Urinary bladder (tissue), 4 donors: Measurements from ENCODE around the gene CPSF4L. TPM values are rescaled to one million over a fixed set of nuclear protein-coding genes. Genes with fewer than 3 reads are reported as not detected.

ENCODE experiments used
- DNase-seq: peaks from one replicate; pipeline ENCODE4 v3.0.0-alpha.2; 2015; ENCODE audit errors: extremely low spot score
- H3K27ac ChIP-seq: one replicate; pipeline ENCODE4 v1.5.1; 2013; ENCODE audit warnings: low read depth, mild to moderate bottlenecking, moderate library complexity
- H3K36me3 ChIP-seq: one replicate; pipeline ENCODE4 v1.6.1; 2013; ENCODE audit warnings: mild to moderate bottlenecking, moderate library complexity; ENCODE audit not compliant: insufficient read depth
- H3K4me1 ChIP-seq: one replicate; pipeline ENCODE4 v1.6.1; 2013; ENCODE audit warnings: mild to moderate bottlenecking, moderate library complexity; ENCODE audit not compliant: insufficient read depth
- H3K4me3 ChIP-seq: one replicate; pipeline ENCODE4 v1.5.1; 2013; ENCODE audit warnings: low read depth, low read length
- WGBS: extraction: QIAGEN DNeasy Blood & Tissue Kit; methylation state at CpG from one replicate; pipeline ENCODE4 v1.1.7; 2013; 5-methylcytosine and 5-hydroxymethylcytosine counted together
- polyA plus RNA-seq: library from polyadenylated mRNA; stranded (reverse); fragments of 200-250 nt; gene quantifications from one replicate; pipeline ENCODE4 v1.2.3, GENCODE V29; 2013
- total RNA-seq: library from RNA; depleted of rRNA; stranded (reverse); fragments of >200 nt; gene quantifications from one replicate; pipeline ENCODE4 v1.2.3, GENCODE V29; 2014
- donor health status: healthy with polysubstance abuse.
- donor health status: healthy.

Gene CPSF4L
- total and polyA plus RNA-seq, 2 donors = 0.42 TPM; not detected in 1

DNA sequence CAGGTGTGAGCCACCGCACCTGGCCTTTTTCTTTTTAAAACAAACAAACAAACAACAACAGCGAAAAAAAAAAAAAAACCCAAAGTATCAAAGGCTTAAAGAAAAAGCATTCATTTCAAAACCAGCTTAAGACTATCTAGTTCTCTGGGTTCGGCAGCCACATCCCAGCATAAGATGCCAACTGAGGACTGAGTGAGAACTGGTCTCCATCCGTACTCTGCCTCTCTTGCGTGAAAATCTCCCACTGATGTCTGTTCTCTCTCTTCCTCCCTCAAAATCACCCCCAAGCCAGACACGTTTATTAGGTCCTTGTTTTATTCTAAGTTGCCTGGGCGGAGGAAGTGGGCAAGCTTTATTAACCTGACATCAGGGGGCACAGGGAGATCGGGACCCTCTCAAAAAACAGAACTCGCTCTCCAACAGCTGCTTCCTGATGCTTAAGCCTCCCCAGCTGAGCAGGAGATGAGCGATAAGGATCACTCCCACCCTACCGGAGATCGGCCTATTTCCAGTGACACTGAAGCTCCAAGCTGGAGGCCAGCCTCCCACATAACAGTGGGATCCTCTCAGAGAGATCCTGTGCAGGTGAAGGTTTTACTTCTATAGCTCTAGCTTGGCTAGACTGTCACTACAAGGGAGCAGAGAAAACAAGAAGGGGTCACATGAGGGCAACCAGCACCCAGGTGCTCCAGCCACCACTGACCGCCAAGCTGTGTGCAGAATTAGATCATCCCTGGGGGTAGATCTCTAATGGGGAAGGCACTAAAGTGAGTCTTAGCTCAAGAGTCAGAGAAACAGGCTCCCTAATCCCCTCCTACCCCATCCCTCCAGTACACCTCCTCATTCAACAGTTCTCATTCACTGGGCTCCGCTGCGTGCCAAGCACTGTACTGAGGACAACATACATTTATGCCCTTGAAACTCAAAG lies 36.5 kb upstream of the CPSF4L start:
- H3K27ac ChIP-seq = no peak overlapping the region
- DNase-seq = no peak
- no peak overlapping the region for H3K4me3 ChIP-seq
- 63% methylated on average over 15 of the region's 15 CpGs for WGBS
- H3K36me3 ChIP-seq = no peaks in the 10 kb centered on the region
- no peaks in the 10 kb centered on the region for H3K4me1 ChIP-seq

DNA sequence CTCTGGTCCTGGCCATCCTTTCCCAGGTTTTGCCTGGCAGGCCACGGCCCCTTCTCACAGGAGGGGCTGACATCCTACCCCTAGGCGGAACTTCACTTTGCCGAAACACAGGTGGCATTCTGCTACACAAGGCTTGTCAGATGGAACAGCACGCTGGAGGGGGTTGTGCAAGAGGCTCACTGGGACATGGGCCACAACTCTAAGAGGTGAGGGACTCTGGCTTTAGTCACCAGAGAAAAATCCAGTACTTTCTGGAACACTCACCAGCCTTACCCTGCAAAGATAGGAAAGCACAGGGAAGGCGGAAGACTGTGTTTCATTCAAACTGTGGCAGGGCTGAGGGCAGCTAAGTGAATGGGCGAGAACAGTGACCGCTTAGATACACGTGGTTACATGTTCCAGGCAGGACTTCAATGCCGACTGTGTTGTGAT lies 31.8 kb upstream of the CPSF4L start:
- DNase-seq = no peak
- Histone ChIP-seq H3K27ac (peak overlapping the region; percentile 13), H3K36me3 (no peaks in the 10 kb centered on the region), H3K4me1 (peaks cover 1% of the 10 kb centered on the region), H3K4me3 (no peak overlapping the region)
- WGBS = 58% methylated on average over 9 of the region's 9 CpGs

DNA sequence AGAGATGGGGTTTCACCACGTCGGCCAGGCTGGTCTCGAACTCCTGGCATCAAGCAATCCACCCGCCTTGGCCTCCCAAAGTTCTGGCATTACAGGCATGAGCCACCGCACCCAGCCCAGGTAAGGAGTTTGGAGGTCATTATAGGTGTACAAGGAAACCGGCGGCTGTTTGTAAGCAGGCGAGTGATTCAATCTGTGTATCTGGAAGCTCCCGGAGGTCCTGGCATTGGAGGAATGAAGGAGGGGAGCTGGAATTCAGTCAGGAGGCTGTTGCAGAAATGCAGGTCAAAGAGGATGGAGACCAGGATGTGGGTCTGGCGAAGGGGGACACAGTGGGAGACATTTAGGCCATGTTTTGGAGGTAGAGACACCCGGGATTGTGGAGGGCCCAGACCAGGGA lies 31.4 kb upstream of the CPSF4L start:
- Histone ChIP-seq H3K4me3 (no peak overlapping the region), H3K27ac (peak overlapping the region; percentile 13), H3K36me3 (no peaks in the 10 kb centered on the region), H3K4me1 (peaks cover 1% of the 10 kb centered on the region)
- WGBS = 68% methylated on average over 11 of the region's 11 CpGs
- DNase-seq = no peak

DNA sequence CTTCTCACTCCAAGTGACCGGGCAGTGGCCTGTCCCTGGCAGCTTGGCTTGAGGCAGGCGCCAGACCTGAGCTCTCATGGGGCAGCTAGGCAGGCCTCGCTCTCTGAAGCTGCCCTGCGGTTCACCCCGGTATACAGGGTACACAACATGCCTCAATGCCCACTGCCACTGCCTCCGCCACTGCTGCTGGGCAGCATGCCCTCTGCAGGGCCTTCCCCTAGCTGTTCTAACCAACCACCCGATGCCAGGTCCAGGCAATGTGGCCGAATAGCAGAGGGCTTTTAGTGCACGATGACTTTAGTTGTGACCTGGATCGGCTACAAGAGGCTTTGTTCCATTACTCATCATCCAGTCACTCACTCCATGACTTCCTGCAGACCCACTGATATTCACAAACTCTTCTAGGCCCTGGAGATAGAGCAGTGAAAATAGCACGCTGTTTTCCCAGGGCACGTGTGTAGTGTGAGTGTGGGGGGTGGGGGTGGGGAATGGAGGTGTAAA lies 30.4 kb upstream of the CPSF4L start:
- no peak for DNase-seq
- peaks cover 1% of the 10 kb centered on the region for H3K4me1 ChIP-seq
- H3K36me3 ChIP-seq = no peaks in the 10 kb centered on the region
- no peak overlapping the region for H3K4me3 ChIP-seq
- 59% methylated on average over 12 of the region's 12 CpGs for WGBS
- peak overlapping the region; percentile 50 for H3K27ac ChIP-seq

DNA sequence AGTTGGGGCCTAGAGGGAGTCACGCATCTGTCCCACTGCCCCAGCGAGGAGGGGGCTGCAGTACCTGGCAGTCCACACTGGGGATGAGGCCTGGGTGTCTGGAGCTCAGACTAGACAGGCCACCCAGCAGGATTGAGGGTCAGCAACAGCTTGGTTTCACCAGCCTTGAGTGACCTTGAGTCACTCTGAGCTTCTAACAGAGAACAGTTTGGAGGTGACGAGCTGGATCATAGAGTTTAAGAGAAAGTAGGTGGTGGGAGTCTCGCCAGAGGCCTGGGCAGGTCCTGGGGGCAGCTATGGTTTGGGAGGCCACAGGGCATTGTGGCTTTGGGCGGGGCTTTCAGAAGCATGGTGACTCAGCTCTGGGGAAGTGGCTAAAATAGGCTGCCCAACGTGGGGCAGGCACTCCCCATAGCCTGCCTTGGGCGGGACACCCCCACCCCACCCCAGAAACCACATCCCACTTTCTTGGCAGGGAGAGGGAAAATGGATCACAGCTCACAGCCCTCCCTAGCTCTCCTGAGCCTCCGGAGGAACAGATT lies 29.7 kb upstream of the CPSF4L start:
- 52% methylated on average over 8 of the region's 8 CpGs for WGBS
- DNase-seq = no peak
- H3K36me3 ChIP-seq = no peaks in the 10 kb centered on the region
- peaks cover 1% of the 10 kb centered on the region for H3K4me1 ChIP-seq
- H3K27ac ChIP-seq = peak overlapping the region; percentile 92
- no peak overlapping the region for H3K4me3 ChIP-seq

DNA sequence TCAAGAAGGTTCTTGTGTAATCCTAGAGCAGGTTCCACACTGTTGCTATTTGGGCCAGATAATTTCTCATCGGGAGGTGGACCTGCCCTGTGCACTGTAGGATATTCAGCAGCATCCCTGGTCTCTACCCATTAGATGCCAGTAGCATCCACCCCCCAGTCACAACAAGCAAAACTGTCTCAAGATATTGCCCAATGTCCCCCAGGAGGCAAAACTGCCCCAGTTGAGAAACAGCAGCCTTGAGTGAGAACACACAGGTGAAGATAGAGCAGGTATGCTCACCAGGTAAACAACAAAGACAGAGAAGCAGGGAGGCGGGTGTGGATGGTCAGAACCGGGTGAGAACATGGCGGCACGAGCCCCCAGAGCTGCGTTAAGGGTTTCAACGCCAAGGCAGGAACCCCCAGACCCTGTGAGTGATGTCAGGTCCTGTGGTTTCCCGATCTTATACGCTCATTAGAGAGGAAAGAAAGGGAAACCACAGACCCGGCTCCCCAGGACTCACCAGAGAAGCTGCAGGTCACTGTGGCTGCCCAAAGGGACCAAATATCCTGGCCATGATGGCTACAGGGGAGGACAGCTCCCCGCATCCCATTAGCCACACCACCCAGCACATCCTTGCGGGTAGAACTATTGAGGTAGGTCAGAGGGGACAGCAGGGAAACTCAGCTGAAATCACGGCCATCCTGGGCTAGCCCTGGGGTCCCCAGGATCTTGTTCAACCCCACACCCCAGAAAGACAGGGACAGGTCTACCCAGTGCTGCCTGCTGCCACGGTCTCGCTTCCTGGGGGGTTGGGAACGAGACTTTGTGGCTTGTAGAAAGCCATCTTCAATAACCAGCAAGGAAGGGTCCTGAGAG lies 28.9 kb upstream of the CPSF4L start:
- Histone ChIP-seq H3K4me3 (no peak overlapping the region), H3K27ac (peak overlapping the region; percentile 92), H3K4me1 (peaks cover 1% of the 10 kb centered on the region), H3K36me3 (peaks cover under 1% of the 10 kb centered on the region)
- WGBS = 85% methylated on average over 16 of the region's 16 CpGs
- DNase-seq = no peak

DNA sequence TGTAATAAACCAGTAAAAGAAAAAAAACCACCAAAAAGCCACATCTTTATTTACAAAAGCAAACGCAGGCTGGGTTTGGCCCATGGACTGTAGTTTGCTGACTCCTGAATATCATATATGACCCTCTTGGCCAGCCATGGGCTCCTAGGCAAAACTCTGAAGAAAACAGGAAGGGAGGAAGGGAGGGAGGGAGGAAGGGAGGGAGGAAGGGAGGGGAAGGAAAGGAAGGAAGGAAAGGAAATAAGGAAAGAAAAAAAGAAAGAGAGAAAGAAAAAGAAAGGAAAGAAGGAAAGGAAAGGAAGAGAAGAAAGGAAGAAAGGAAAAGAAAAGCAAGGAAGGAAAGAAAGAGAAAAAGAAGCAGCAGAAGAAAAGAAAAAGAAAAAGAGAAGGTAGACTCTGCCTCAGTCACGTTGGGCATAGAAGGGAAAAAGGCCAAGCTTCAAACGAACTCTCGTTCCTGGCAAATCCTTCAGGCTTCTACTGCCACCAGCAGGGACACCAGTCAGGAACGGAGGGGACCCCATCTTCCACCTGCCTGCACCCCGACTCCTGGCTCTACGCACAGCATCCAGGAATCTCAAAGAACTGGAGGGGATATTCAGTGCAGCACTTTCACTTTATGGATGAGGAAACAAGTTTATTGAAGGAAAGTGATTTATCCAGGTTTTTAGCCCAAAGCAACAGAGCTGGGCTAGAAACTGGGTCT lies 28.0 kb upstream of the CPSF4L start:
- Histone ChIP-seq H3K4me1 (peaks cover 1% of the 10 kb centered on the region), H3K36me3 (peaks cover 4% of the 10 kb centered on the region), H3K27ac (peak overlapping the region; percentile 74), H3K4me3 (no peak overlapping the region)
- WGBS = 68% methylated on average over 7 of the region's 7 CpGs
- DNase-seq = no peak

DNA sequence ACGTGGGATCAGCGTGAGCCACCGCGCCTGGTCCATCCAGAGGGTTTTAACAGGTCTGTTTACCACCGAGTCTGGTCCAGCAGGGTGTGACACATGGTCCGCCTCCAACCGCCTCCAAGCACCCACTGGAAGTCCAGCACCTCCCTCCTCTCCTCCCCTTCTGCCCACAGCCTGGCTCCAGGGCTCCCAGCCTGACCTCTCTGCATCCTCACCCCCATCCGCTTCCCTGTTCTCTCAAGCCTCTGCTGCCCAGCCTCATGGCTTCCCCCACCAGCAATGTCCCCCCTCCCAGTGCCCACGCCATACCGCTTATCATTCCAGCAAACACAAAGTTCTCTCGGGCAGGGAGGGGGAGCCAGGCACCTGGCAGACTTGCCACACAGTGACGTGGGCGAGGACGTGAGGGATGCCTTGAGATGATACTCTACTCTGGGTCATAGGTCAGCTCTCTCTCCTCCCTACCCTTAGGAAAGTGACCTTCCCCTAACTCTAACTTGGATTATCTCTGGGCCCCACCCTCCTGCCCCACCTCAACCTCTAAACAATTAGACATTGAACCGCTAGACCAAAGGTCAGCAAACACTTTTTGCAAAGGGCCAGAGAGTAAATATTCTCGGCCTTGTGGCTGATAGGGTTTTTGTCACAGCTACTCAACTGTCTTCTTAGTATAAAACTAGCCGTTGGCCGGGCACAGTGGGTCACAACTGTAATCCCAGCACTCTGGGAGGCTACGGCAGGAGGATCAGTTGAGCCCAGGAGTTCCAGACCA lies 27.0 kb upstream of the CPSF4L start:
- Histone ChIP-seq H3K4me1 (peaks cover 1% of the 10 kb centered on the region), H3K36me3 (peaks cover 4% of the 10 kb centered on the region), H3K4me3 (no peak overlapping the region), H3K27ac (peak overlapping the region; percentile 74)
- WGBS = 71% methylated on average over 19 of the region's 19 CpGs
- DNase-seq = no peak

DNA sequence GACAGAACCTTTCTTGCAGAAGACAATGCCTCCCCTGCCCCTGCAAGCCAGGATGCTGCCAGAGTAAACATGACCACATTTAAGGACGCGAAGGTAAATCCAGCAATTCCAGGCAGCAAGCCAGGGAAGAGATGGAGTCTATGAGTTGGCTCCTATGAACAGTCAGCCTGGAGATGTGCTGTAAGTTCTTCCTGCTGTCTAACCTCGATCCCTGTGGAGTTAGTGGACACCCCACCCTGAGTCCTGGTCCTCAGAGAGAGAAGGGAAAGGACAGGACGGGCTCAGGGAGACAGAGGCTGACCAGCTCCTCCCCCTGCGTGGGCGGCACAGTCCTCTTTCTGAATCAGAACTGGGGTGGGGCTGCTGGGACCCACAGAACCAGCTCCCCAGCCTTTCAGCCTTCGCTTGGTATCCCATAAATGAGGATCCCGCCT lies 25.2 kb upstream of the CPSF4L start:
- WGBS = 60% methylated on average over 8 of the region's 8 CpGs
- no peak overlapping the region for H3K4me3 ChIP-seq
- peaks cover 4% of the 10 kb centered on the region for H3K36me3 ChIP-seq
- H3K4me1 ChIP-seq = no peaks in the 10 kb centered on the region
- DNase-seq = no peak
- H3K27ac ChIP-seq = no peak overlapping the region

DNA sequence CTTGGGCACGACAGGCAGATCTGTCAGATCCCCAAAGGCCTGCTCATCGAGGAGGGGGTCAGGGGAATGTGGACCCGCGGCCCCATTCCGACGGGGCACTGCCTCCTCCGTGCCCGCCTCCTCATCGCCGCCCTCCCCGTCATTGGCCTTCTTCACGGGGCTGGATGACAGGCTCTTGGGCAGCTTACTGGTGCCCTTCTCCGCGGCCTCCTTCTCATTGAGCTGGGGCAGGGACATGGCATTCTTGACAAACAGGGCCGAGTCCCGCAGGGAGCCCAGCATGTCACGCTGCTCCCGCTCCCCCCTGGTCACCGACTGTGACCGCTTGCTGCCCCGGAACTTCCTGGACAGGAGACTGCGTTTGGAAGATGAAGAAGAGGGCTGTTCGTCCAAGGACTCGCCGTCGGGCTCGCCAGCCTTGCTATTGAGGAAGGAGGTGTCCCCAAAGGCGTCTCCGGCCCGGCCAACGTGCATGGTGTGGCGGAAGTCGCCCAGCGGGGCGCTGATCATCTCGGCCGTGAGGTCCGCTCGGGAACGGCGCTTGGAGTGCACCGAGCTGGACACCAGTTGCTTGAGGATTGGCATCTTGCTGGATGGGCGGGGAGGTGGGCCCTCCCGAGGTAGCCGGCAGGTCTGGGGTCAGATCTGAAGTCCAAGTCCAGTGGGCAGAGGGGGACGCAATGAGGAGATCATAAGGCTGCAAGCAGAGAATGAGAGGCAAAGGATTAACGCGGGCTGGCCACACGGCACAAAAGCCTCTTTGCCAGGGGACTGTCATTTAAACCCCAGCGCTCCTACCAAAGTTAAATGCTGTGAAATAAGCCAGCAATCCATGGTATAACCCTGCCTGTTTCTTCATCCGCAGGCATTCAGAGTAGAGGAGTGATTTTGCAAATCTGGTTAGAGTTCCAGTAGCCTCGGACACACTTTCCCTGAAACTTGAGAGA lies 24.5 kb upstream of the CPSF4L start:
- H3K4me1 ChIP-seq = no peaks in the 10 kb centered on the region
- no peak overlapping the region for H3K27ac ChIP-seq
- peaks cover 4% of the 10 kb centered on the region for H3K36me3 ChIP-seq
- no peak for DNase-seq
- H3K4me3 ChIP-seq = no peak overlapping the region
- 91% methylated on average over 52 of the region's 52 CpGs for WGBS

DNA sequence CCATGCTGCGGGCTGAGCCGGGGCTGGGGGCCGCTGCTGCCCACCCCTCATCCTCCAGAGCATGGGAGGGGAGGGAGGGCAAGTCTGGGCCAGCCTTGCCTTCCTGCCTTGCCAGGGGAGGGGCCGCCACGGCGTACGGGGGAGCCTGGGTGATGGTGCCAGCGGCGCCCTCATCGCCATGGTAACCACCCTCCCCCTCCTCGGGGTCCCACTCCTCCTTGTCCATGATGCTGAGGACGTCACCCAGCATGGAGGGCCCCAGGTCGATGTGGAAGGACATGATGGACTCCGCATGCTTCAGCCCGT lies 23.9 kb upstream of the CPSF4L start:
- DNase-seq = no peak
- no peak overlapping the region for H3K27ac ChIP-seq
- no peaks in the 10 kb centered on the region for H3K4me1 ChIP-seq
- WGBS = 81% methylated on average over 15 of the region's 15 CpGs
- peaks cover 4% of the 10 kb centered on the region for H3K36me3 ChIP-seq
- no peak overlapping the region for H3K4me3 ChIP-seq
